ENCODE results near the gene ATXN3. TPM values are rescaled to one million over a fixed set of nuclear protein-coding genes. Genes with fewer than 3 reads are reported as not detected.

The ATXN3 gene
- 24.6 and 28.9 TPM in 2 replicates for total RNA-seq

DNA sequence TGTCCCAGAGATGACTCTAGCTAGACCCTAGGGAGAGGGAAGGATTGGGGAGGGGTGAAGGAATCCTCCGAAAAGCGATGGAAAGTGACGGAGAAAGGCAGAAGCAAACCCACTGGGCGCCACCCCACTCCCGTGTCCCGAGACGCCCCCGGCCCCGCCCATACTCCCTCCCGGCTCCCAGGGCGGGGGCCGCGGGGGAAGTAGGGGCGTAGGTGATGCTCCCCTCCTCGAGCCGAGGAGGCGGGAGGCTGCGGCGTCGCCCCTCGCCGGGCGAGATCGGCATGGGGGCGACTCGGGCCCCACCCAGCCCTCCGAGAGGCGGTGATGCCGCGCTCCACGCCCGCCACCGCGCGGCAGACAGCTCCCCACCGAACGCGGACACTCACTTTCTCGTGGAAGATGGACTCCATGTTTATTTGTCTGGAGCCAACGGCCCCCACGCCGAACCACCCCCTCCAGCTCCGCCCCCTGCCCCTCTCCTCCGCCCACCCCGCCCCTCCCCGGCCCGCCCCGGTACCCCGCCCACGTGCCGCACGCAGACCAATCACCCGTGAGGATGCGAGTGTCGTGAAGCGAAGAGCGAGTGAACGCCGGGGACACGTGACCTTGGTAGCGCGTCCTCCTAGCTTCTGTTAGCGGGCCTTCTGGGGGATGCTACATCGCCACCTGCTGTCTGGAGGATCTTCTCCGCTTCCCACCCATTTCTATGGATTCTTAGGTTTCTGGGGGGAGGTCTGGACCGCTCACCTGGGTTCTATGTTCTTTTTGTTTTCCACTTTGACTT lies at the start of gene ATXN3:
TSS of gene ATXN3 (minus strand) at position 440 of the 784 bp plus-strand sequence. CDS start at position 410, 30 bp downstream.
- Histone ChIP-seq H3K4me1 (ENCODE audit: insufficient read depth, low read length) (peaks cover 7% of the 10 kb centered on the region), H4K20me1 (ENCODE audit: insufficient read depth, low read length) (peaks cover 14% of the 10 kb centered on the region), H3K4me3 (ENCODE audit: insufficient read depth, low read length) (peak within 1 kb of the TSS; percentile 78), H3K27me3 (ENCODE audit: insufficient read depth, low read length) (no peaks in the 10 kb centered on the region), H3K79me2 (ENCODE audit: insufficient read depth, low read length) (peaks cover 37% of the 10 kb centered on the region), H3K9me3 (ENCODE audit: low read depth, low read length) (no peaks in the 10 kb centered on the region), H3K4me2 (ENCODE audit: insufficient read depth, low read length) (peak within 1 kb of the TSS; percentile 79), H3K36me3 (ENCODE audit: insufficient read depth, low read length) (no peaks in the 10 kb centered on the region), H2AFZ (ENCODE audit: low read length) (peak within 1 kb of the TSS; percentile 81), H3K27ac (ENCODE audit: low read depth, low read length) (peak within 1 kb of the TSS; percentile 82)
- peak; percentile 98 for DNase-seq (ENCODE audit: insufficient read length, low spot score, missing footprints)
- TF ChIP-seq, protein P1, sequence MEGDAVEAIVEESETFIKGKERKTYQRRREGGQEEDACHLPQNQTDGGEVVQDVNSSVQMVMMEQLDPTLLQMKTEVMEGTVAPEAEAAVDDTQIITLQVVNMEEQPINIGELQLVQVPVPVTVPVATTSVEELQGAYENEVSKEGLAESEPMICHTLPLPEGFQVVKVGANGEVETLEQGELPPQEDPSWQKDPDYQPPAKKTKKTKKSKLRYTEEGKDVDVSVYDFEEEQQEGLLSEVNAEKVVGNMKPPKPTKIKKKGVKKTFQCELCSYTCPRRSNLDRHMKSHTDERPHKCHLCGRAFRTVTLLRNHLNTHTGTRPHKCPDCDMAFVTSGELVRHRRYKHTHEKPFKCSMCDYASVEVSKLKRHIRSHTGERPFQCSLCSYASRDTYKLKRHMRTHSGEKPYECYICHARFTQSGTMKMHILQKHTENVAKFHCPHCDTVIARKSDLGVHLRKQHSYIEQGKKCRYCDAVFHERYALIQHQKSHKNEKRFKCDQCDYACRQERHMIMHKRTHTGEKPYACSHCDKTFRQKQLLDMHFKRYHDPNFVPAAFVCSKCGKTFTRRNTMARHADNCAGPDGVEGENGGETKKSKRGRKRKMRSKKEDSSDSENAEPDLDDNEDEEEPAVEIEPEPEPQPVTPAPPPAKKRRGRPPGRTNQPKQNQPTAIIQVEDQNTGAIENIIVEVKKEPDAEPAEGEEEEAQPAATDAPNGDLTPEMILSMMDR (IDR thresholded peaks at IDR 0.05; ENCODE audit: extremely low read depth, low read depth, low read length) = peak; percentile 80

DNA sequence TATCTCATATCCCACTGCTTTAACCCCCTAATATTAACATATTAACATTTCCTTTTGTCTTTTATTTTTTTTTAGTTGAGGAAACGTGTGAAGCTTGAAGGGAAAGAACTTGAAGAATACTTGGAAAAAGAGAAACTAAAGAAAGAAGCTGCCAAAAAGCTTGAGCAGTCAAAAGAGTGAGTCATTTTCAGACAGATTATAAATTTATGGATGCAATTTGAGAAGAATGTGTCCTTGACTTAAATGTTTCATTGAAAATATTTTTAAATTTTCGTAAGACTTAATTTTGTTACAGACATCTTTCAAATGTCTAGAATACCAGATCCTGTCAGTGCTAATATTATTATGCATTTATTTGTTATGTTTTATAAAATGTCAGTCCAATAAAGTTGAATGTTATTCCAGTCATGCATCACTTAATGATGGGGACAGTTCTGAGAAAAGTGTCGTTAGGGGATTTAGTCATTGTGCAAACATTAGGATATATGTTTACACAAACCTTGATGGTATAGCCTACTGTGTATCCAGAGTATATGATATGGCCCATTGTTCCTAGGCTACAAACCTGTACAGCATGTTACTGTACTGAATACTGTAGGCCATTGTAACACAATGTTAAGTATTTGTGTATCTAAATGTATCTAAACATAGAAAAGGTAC lies 48.0 kb upstream of the ATXN3 start:
- no peak overlapping the region for H2AFZ ChIP-seq (ENCODE audit: low read length)
- peak overlapping the region; percentile 39 for H3K4me2 ChIP-seq (ENCODE audit: insufficient read depth, low read length)
- H4K20me1 ChIP-seq (ENCODE audit: insufficient read depth, low read length) = no peaks in the 10 kb centered on the region
- H3K4me1 ChIP-seq (ENCODE audit: insufficient read depth, low read length) = peaks cover 12% of the 10 kb centered on the region
- peaks cover 49% of the 10 kb centered on the region for H3K36me3 ChIP-seq (ENCODE audit: insufficient read depth, low read length)
- DNase-seq (ENCODE audit: insufficient read length, low spot score, missing footprints) = peak; percentile 68
- H3K4me3 ChIP-seq (ENCODE audit: insufficient read depth, low read length) = no peak overlapping the region
- H3K27me3 ChIP-seq (ENCODE audit: insufficient read depth, low read length) = no peaks in the 10 kb centered on the region
- TF ChIP-seq, protein P1 (IDR thresholded peaks at IDR 0.05; ENCODE audit: extremely low read depth, low read depth, low read length) = no peak
- H3K27ac ChIP-seq (ENCODE audit: low read depth, low read length) = peak overlapping the region; percentile 42
- no peaks in the 10 kb centered on the region for H3K9me3 ChIP-seq (ENCODE audit: low read depth, low read length)
- no peaks in the 10 kb centered on the region for H3K79me2 ChIP-seq (ENCODE audit: insufficient read depth, low read length)

DNA sequence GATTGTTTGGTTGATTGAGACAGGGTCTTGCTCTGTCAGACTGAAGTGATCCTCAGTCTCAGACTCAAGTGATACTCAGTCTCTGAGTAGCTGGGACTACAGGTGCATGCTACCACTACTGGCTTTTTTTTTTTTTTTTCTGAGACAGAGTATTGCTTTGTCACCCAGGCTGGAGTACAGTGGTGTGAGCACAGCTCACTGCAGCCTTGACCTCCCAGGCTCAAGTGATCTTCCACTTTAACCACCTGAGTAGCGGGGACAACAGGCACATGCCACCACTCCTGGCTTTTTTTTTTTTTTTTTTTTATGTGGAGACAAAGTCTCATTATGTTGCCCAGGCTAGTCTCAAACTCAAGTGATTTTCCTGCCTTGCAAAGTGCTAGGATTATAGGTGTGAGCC lies 47.2 kb upstream of the ATXN3 start:
- H3K27me3 ChIP-seq (ENCODE audit: insufficient read depth, low read length) = no peaks in the 10 kb centered on the region
- no peaks in the 10 kb centered on the region for H3K9me3 ChIP-seq (ENCODE audit: low read depth, low read length)
- DNase-seq (ENCODE audit: insufficient read length, low spot score, missing footprints) = no peak
- H3K27ac ChIP-seq (ENCODE audit: low read depth, low read length) = peak overlapping the region; percentile 42
- no peaks in the 10 kb centered on the region for H4K20me1 ChIP-seq (ENCODE audit: insufficient read depth, low read length)
- H2AFZ ChIP-seq (ENCODE audit: low read length) = no peak overlapping the region
- peak overlapping the region; percentile 39 for H3K4me2 ChIP-seq (ENCODE audit: insufficient read depth, low read length)
- peaks cover 12% of the 10 kb centered on the region for H3K4me1 ChIP-seq (ENCODE audit: insufficient read depth, low read length)
- TF ChIP-seq, protein P1 (IDR thresholded peaks at IDR 0.05; ENCODE audit: extremely low read depth, low read depth, low read length) = no peak
- peaks cover 3% of the 10 kb centered on the region for H3K79me2 ChIP-seq (ENCODE audit: insufficient read depth, low read length)
- H3K36me3 ChIP-seq (ENCODE audit: insufficient read depth, low read length) = peaks cover 50% of the 10 kb centered on the region
- H3K4me3 ChIP-seq (ENCODE audit: insufficient read depth, low read length) = no peak overlapping the region

DNA sequence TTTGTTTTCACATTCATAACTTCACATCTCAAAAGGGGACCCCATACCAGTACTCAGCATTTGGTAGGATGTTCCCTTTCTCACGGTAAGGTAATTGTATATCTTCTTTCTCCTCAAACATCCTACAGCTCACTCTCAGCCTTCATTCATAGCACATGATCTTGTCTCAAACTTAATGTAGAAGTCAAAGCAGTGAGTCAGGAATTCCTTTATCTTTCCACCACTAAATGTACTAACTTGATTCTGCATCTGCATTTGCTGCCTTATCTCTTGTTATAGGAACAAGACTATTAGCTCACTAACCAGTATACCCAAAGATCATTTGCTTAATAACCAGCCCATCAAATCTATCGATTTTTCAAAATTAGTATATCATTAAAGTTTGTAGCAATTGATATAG lies 38.3 kb upstream of the ATXN3 start:
- peaks cover 69% of the 10 kb centered on the region for H3K36me3 ChIP-seq (ENCODE audit: insufficient read depth, low read length)
- DNase-seq (ENCODE audit: insufficient read length, low spot score, missing footprints) = no peak
- H3K27me3 ChIP-seq (ENCODE audit: insufficient read depth, low read length) = no peaks in the 10 kb centered on the region
- H3K9me3 ChIP-seq (ENCODE audit: low read depth, low read length) = no peaks in the 10 kb centered on the region
- peak overlapping the region; percentile 70 for H3K27ac ChIP-seq (ENCODE audit: low read depth, low read length)
- no peak overlapping the region for H3K4me3 ChIP-seq (ENCODE audit: insufficient read depth, low read length)
- TF ChIP-seq, protein P1 (IDR thresholded peaks at IDR 0.05; ENCODE audit: extremely low read depth, low read depth, low read length) = no peak
- H4K20me1 ChIP-seq (ENCODE audit: insufficient read depth, low read length) = no peaks in the 10 kb centered on the region
- H3K4me1 ChIP-seq (ENCODE audit: insufficient read depth, low read length) = peaks cover 13% of the 10 kb centered on the region
- no peak overlapping the region for H3K4me2 ChIP-seq (ENCODE audit: insufficient read depth, low read length)
- peak overlapping the region; percentile 10 for H2AFZ ChIP-seq (ENCODE audit: low read length)
- H3K79me2 ChIP-seq (ENCODE audit: insufficient read depth, low read length) = peaks cover 9% of the 10 kb centered on the region

Measured in osteoblast (primary cell).